ENCODE measurements around the gene PHLPP1.

DNA sequence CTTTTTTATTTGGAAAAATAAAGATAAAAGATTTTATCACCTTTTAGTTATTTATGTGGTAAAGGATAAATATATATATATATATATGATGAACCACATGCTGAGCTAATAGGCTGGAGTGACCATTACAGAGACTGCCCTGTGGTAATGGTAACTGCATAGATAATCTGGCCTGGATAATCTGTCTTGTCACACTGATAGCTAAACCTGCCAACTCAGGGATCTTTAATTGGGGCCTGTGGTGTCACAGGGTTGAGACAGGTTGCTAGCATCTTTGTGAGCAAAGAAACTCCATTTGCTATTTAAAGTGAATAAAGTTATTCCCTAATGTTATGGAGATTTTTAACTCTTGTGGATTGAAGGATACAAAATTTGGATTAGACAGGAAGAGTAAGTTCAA lies 203.0 kb downstream of the PHLPP1 start:
- TF ChIP-seq, protein P1, sequence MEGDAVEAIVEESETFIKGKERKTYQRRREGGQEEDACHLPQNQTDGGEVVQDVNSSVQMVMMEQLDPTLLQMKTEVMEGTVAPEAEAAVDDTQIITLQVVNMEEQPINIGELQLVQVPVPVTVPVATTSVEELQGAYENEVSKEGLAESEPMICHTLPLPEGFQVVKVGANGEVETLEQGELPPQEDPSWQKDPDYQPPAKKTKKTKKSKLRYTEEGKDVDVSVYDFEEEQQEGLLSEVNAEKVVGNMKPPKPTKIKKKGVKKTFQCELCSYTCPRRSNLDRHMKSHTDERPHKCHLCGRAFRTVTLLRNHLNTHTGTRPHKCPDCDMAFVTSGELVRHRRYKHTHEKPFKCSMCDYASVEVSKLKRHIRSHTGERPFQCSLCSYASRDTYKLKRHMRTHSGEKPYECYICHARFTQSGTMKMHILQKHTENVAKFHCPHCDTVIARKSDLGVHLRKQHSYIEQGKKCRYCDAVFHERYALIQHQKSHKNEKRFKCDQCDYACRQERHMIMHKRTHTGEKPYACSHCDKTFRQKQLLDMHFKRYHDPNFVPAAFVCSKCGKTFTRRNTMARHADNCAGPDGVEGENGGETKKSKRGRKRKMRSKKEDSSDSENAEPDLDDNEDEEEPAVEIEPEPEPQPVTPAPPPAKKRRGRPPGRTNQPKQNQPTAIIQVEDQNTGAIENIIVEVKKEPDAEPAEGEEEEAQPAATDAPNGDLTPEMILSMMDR (IDR thresholded peaks at IDR 0.05) = no peak
- TF ChIP-seq RNF2 (IDR thresholded peaks at IDR 0.05; ENCODE audit: borderline replicate concordance, low read depth) (no peak), CEBPB (IDR thresholded peaks at IDR 0.05) (no peak), POLR2AphosphoS2 (conservative IDR thresholded peaks at IDR 0.05; ENCODE audit: low read length) (no peak), NPAS2 (CRISPR knock-in tag; IDR thresholded peaks at IDR 0.05; ENCODE audit: borderline replicate concordance) (no peak)
- TF ChIP-seq, protein P2, sequence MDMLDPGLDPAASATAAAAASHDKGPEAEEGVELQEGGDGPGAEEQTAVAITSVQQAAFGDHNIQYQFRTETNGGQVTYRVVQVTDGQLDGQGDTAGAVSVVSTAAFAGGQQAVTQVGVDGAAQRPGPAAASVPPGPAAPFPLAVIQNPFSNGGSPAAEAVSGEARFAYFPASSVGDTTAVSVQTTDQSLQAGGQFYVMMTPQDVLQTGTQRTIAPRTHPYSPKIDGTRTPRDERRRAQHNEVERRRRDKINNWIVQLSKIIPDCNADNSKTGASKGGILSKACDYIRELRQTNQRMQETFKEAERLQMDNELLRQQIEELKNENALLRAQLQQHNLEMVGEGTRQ (IDR thresholded peaks at IDR 0.05) = no peak
